WTC11 (cell line): Measurements from ENCODE around the gene VEGFA. TPM values are rescaled to one million over a fixed set of nuclear protein-coding genes. Genes with fewer than 3 reads are reported as not detected.

ENCODE experiments used
- total RNA-seq: library from RNA; stranded (reverse); gene quantifications from 3 replicates; pipeline ENCODE4 v1.2.3, GENCODE V29; 2021

The VEGFA gene
- total RNA-seq, 1 experiment from 2014 or later, result 43.8 TPM

Other genes with a start within 250 kb of the VEGFA start
- 84.9 to 97.8 TPM (median 86.0 TPM) in 3 replicates for gene XPO5, start 194.2 kb upstream of the VEGFA start, total RNA-seq
- 17.5 to 28.0 TPM (median 20.6 TPM) in 3 replicates for gene POLH, start 194.0 kb upstream of the VEGFA start, total RNA-seq
- 61.1 to 76.4 TPM (median 63.4 TPM) in 3 replicates for gene GTPBP2, start 140.9 kb upstream of the VEGFA start, total RNA-seq
- 28.6 to 31.6 TPM (median 30.1 TPM) in 3 replicates for gene MAD2L1BP, start 134.4 kb upstream of the VEGFA start, total RNA-seq
- 0.16 to 0.35 TPM (median 0.32 TPM) in 3 replicates for gene RSPH9, start 125.2 kb upstream of the VEGFA start, total RNA-seq
- gene MRPS18A, start 82.4 kb upstream of the VEGFA start, total RNA-seq, result 58.6 to 61.6 TPM (median 59.1 TPM) in 3 replicates